ENCODE data around the gene C1orf210.

The C1orf210 gene

GRCh38 chr1:43232482-43232881 is 52.9 kb downstream of the C1orf210 start:
- ATAC-seq, result peak; percentile 46
- TF ChIP-seq TOX (CRISPR knock-in tag; IDR thresholded peaks at IDR 0.05; ENCODE audit: borderline replicate concordance) (no peak), OSR1 (CRISPR knock-in tag; IDR thresholded peaks at IDR 0.05) (no peak), GLIS3 (CRISPR knock-in tag; IDR thresholded peaks at IDR 0.05) (no peak), CSDC2 (CRISPR knock-in tag; IDR thresholded peaks at IDR 0.05) (no peak), ZC3H10 (CRISPR knock-in tag; IDR thresholded peaks at IDR 0.05) (no peak), CSRNP3 (CRISPR knock-in tag; IDR thresholded peaks at IDR 0.05) (no peak), PATZ1 (CRISPR knock-in tag; IDR thresholded peaks at IDR 0.05; ENCODE audit: borderline replicate concordance) (no peak), SNAI2 (CRISPR knock-in tag; IDR thresholded peaks at IDR 0.05) (no peak), ZFP3 (CRISPR knock-in tag; IDR thresholded peaks at IDR 0.05) (no peak), ZNF8 (CRISPR knock-in tag; IDR thresholded peaks at IDR 0.05) (no peak), RARB (CRISPR knock-in tag; IDR thresholded peaks at IDR 0.05) (no peak), TSHZ2 (CRISPR knock-in tag; IDR thresholded peaks at IDR 0.05) (no peak), ZFP30 (CRISPR knock-in tag; IDR thresholded peaks at IDR 0.05) (no peak)

- ATAC-seq, result peak; percentile 73
- TF ChIP-seq CREB5 (CRISPR knock-in tag; IDR thresholded peaks at IDR 0.05; ENCODE audit: low read depth) (no peak), ZFP30 (CRISPR knock-in tag; IDR thresholded peaks at IDR 0.05) (no peak), ZC3H10 (CRISPR knock-in tag; IDR thresholded peaks at IDR 0.05) (no peak), ARNTL (CRISPR knock-in tag; IDR thresholded peaks at IDR 0.05; ENCODE audit: borderline replicate concordance, low read depth) (no peak), TCF4 (CRISPR knock-in tag; IDR thresholded peaks at IDR 0.05; ENCODE audit: borderline replicate concordance) (no peak), BACH2 (CRISPR knock-in tag; IDR thresholded peaks at IDR 0.05; ENCODE audit: borderline replicate concordance) (no peak), TOX (CRISPR knock-in tag; IDR thresholded peaks at IDR 0.05; ENCODE audit: borderline replicate concordance) (no peak), ESRRG (CRISPR knock-in tag; IDR thresholded peaks at IDR 0.05) (no peak), PPARA (CRISPR knock-in tag; IDR thresholded peaks at IDR 0.05; ENCODE audit: borderline replicate concordance) (no peak), PATZ1 (CRISPR knock-in tag; IDR thresholded peaks at IDR 0.05; ENCODE audit: borderline replicate concordance) (no peak), POU6F1 (CRISPR knock-in tag; IDR thresholded peaks at IDR 0.05; ENCODE audit: borderline replicate concordance, low read depth) (no peak), ZNF8 (CRISPR knock-in tag; IDR thresholded peaks at IDR 0.05) (no peak)
Measured at GRCh38 chr1:43232074-43232473, 53.3 kb downstream of the C1orf210 start.
